GM18519 (cell line): ENCODE results near the gene GNAI2.
A peak's percentile ranks its signal among the peaks of the same experiment; 100 is the strongest.
"Not testable (repeated sequence)": the region's sequence is repeated elsewhere in the genome, so short reads cannot be mapped to it uniquely, and the experiment has no call there.

Source experiments
- ATAC-seq: cut with Tn5 transposase; IDR thresholded peaks from one replicate; pipeline ENCODE4 v1.9.1; 2021; ENCODE audit warnings: mild to moderate bottlenecking, moderate library complexity; ENCODE audit not compliant: unreplicated experiment, low FRiP score

Gene GNAI2

GRCh38 chr3:50242381-50242770, 6.4 kb downstream of the GNAI2 start:
- no peak for ATAC-seq

DNA sequence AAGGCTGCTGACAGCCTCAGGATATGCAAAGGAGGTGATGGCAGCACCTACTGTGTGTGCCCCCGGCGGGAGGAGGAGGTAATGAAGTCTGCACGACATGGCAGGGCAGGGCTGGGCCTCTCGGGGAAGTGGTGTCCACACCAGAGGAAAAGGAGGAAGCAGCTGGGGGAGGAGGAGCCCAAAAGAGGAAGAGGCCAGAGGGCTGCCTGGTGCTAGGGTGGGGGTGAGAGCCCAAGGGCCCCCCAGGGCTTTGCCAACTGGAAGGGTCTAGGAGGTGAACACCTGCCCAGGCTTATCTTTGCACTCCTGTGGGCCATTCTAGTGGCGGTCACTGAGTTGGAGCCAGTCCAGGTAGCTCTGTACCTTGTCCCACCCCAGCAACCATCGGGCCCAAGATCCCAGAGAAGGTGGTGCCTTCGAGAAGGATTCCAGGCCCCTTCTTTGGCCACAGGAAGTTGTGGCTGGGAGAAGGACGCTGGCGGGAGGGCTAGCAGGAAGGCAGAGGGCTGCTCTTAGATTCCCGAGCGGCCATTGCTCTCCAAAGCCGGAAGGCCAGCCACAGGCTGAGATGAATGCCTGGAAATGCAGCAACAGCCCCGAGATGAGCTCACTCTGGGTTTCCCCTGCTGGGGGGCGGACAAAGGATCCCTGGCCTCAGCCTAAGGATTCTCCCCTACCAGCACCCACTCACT, 7.0 kb downstream of the GNAI2 start:
- no peak for ATAC-seq

DNA sequence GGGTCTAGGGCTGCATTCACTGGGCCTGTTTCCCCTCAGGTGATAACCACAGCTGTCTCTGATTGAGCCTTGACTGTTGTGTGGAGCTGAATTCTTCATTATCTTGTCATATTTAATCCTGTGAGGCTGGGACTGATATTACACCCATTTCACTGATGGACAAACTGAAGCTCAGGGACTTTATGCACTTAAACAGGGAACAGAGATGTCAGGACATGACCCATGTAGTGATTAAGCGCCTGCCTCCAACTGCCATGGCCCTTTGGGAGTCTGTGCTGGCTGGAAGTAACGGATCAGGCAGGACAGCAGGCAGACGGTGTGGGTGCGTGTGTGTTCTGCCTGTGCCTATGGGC, 7.5 kb downstream of the GNAI2 start:
- ATAC-seq, result no peak

GRCh38 chr3:50244813-50245212, 8.8 kb downstream of the GNAI2 start:
- not testable (repeated sequence) for ATAC-seq

GRCh38 chr3:50245251-50245745, 9.3 kb downstream of the GNAI2 start:
- ATAC-seq, result no peak

- ATAC-seq, result peak; percentile 30
These were observed 10.0 kb downstream of the GNAI2 start for GRCh38 chr3:50245831-50246516.

DNA sequence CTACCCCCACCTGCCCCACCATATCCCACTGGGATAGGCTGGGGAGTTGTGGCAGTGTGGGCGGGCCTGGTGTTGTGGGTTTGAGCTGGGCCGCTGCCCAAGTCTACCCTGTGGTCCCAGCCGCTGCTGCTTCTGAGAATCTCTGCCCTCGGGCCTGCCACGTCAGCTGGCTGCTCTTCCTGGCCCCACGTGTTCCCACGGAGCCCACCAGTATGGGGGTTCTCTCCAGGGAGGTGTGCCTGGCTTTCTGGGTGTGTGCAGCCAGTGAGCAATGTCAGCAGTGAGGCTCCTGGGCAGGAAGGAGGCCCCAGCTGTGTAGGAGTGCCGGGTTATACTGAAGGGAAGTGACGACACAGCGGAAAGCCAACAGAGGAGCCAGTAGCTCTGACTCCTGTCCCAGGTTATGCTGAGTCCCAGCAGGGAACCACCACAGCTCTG, 10.5 kb downstream of the GNAI2 start:
- peak; percentile 48 for ATAC-seq

GRCh38 chr3:50248387-50248786, 12.4 kb downstream of the GNAI2 start:
- no peak for ATAC-seq

- ATAC-seq, result no peak
These were observed 13.5 kb downstream of the GNAI2 start for GRCh38 chr3:50249457-50249856.

DNA sequence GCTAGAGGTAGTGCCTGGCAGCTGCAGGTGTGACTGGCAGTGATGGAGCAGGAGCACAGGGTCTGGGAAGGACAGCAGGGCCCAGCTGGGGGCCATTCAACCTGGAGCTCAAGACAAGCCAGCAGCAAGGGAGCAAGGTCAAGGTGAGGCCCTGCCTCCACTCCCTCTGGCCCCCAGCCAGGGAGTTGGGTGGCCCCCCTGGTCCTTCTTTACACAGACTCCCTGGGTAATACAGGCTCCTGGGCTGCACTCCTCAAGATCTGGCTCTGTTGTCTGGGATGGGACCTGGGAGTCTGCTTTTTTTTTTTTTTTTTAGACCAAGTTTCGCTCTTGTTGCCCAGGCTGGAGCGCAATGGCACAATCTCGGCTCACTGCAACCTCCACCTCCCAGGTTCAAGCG, 14.5 kb downstream of the GNAI2 start:
- no peak for ATAC-seq

- no peak for ATAC-seq
These were observed 15.2 kb downstream of the GNAI2 start for GRCh38 chr3:50251220-50251619.

DNA sequence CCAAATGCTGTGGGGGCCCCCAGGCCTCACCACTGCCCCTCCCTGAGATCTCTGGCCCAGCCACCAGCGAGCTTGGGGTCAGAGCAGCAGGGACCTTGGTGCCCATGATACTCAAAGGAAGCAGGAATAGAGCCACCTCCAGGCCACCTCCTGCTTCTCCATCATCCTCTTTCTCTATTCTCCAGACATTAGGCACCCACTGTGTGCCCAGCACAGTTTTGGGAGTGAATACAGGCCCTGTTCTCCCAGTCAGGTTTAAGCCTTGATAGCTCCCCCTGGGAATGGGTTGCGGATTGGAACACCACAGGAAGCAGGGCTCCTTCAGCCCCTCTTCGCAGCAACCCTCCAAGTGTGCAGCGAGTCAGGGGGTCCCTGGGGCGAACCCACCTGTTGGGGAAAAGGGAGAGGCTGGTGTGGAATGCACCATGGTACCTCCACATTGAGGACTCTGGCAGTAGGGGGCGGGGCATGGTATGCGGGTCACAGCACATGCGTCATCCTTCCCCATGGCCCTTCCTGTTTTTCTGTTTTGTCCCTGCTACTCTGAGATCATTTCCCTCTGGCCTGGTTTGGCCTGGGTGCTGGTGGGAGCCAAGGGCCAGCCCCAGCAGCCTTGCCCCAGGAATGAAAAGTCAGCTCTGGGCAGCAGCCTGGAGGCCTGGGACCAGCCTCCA, 18.7 kb downstream of the GNAI2 start:
- no peak for ATAC-seq

DNA sequence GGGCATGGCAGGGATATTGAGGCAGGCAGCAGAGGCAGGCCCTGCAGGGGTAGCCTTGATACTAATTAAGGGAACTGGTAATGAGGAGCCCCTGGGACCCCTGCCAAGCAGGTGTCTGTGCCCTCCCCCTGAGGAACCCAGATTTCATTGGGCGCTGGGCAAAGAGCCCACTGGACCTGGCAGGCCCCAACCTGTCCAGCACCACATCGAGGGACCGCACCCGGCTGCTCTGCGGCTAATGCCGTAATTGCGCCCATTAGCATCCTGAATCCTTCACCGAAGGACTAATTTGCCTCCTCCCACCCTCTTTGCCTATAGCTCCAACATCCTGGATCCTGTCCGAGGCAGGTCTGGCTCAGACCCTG, 19.2 kb downstream of the GNAI2 start:
- ATAC-seq, result no peak

- no peak for ATAC-seq
These were observed 21.2 kb downstream of the GNAI2 start for GRCh38 chr3:50256978-50257890.

- ATAC-seq, result no peak
These were observed 22.2 kb downstream of the GNAI2 start for GRCh38 chr3:50258029-50258680.

GRCh38 chr3:50258979-50259378, 23.0 kb downstream of the GNAI2 start:
- no peak for ATAC-seq

- ATAC-seq, result no peak
These were observed 23.5 kb downstream of the GNAI2 start for GRCh38 chr3:50259432-50260026.

- ATAC-seq, result peak; percentile 64
These were observed 24.3 kb downstream of the GNAI2 start for GRCh38 chr3:50260027-50260941.
